ENCODE results near the gene PPIG. TPM values are rescaled to one million over a fixed set of nuclear protein-coding genes. Genes with fewer than 3 reads are reported as not detected.

PPIG gene
- total and polyA plus RNA-seq, 9 of the 15 experiments (the other 6 are each of a cell fraction or from before 2014, with no cell fraction given): 52.5 to 166 (median 124) TPM

GRCh38 chr2:169664978-169665930 lies 81.1 kb downstream of the PPIG start (continued):
- no peak for TF ChIP-seq BRCA1 (IDR thresholded peaks at IDR 0.05)
- no peak for TF ChIP-seq BRCA1 (CRISPR knock-in tag; IDR thresholded peaks at IDR 0.05)
- no peak for TF ChIP-seq CBX8 (IDR thresholded peaks at IDR 0.05; ENCODE audit: borderline replicate concordance, extremely low read depth, low read depth, low read length, poor library complexity, severe bottlenecking)
- peak; percentile 67; the same call in 1 of the 2 replicates for TF ChIP-seq CC2D1A (IDR thresholded peaks at IDR 0.05)
- peak; percentile 78 for TF ChIP-seq ZFX (CRISPR knock-in tag; IDR thresholded peaks at IDR 0.05)
- peak; percentile 75; the same call in 1 of the 2 replicates for TF ChIP-seq ZNF263 (CRISPR knock-in tag; IDR thresholded peaks at IDR 0.05; ENCODE audit: borderline replicate concordance)
- TF ChIP-seq KLF6 (CRISPR knock-in tag; IDR thresholded peaks at IDR 0.05; ENCODE audit: borderline replicate concordance): no peak
- TF ChIP-seq MCM7 (IDR thresholded peaks at IDR 0.05): no peak
- peak; percentile 19; the same call in 1 of the 2 replicates for TF ChIP-seq IRF9 (tag; IDR thresholded peaks at IDR 0.05)
- no peak for TF ChIP-seq MED1 (CRISPR knock-in tag; IDR thresholded peaks at IDR 0.05; ENCODE audit: borderline replicate concordance)
- no peak for TF ChIP-seq KDM2B (CRISPR knock-in tag; IDR thresholded peaks at IDR 0.05)
- TF ChIP-seq NBN (IDR thresholded peaks at IDR 0.05; ENCODE audit: low read depth): peak; percentile 89
- TF ChIP-seq ETV5 (CRISPR knock-in tag; IDR thresholded peaks at IDR 0.05; ENCODE audit: low read depth): no peak
- TF ChIP-seq EHMT2 (IDR thresholded peaks at IDR 0.05): peak; percentile 22
- no peak for TF ChIP-seq RFX5 (IDR thresholded peaks at IDR 0.05; ENCODE audit: low read depth, low read length)
- TF ChIP-seq FOXA3 (CRISPR knock-in tag; conservative IDR thresholded peaks at IDR 0.05 in 1 of 2, IDR thresholded peaks at IDR 0.05 in 1 of 2): no peak
- peak; percentile 83 for TF ChIP-seq GATAD2A (IDR thresholded peaks at IDR 0.05)
- no peak for TF ChIP-seq E2F5 (CRISPR knock-in tag; IDR thresholded peaks at IDR 0.05)
- no peak for TF ChIP-seq FUS (optimal IDR thresholded peaks at IDR 0.05; ENCODE audit: low read depth, low read length)
- TF ChIP-seq DMBX1 (CRISPR knock-in tag; IDR thresholded peaks at IDR 0.05; ENCODE audit: borderline replicate concordance): peak; percentile 67; the same call in 1 of the 2 replicates
- TF ChIP-seq ZNF212 (CRISPR knock-in tag; IDR thresholded peaks at IDR 0.05): no peak
- peak; percentile 44 for TF ChIP-seq CXXC5 (CRISPR knock-in tag; IDR thresholded peaks at IDR 0.05)
- TF ChIP-seq TCF15 (CRISPR knock-in tag; IDR thresholded peaks at IDR 0.05): no peak
- no peak for TF ChIP-seq FOXP4 (CRISPR knock-in tag; IDR thresholded peaks at IDR 0.05; ENCODE audit: borderline replicate concordance)
